GM19452 (cell line): ENCODE data around the gene THOP1.

ENCODE experiments used
- ATAC-seq: cut with Tn5 transposase; IDR thresholded peaks from one replicate; pipeline ENCODE4 v1.9.1; 2021; ENCODE audit not compliant: unreplicated experiment

Gene THOP1

GRCh38 chr19:2802826-2803225 is 17.5 kb downstream of the THOP1 start:
- no peak for ATAC-seq

DNA sequence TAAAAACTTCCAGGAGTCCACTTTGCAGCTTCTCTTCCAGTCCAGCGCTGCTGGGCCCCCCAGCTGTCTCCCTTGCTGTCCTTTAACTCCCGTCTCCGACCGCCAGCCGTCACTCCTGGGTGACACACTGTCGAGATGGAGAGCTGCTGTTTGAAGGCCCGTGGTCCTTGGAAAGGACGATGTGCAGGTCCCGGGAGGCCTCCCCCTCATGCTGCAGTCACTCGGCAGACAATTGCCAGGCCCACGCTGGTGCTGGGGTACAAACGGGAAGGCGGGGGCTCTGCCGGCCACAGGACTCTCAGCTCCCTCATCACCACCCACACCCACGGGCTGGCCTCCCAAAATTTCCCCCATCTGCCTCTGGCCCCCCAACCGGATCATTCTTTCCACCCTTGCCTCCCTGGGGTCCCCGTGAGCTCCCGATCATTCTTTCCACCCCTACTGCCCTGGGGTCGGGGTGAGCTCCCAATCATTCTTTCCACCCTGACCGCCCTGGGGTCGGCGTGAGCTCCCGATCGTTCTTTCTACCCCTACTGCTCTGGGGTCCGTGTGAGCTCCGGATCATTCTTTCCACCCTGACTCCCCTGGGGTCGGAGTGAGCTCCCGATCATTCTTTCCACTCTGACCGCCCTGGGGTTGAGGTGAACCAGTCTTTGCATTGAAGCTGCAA is 18.3 kb downstream of the THOP1 start:
- ATAC-seq, result no peak

- ATAC-seq, result no peak
Measured at GRCh38 chr19:2804156-2805004, 19.1 kb downstream of the THOP1 start.

DNA sequence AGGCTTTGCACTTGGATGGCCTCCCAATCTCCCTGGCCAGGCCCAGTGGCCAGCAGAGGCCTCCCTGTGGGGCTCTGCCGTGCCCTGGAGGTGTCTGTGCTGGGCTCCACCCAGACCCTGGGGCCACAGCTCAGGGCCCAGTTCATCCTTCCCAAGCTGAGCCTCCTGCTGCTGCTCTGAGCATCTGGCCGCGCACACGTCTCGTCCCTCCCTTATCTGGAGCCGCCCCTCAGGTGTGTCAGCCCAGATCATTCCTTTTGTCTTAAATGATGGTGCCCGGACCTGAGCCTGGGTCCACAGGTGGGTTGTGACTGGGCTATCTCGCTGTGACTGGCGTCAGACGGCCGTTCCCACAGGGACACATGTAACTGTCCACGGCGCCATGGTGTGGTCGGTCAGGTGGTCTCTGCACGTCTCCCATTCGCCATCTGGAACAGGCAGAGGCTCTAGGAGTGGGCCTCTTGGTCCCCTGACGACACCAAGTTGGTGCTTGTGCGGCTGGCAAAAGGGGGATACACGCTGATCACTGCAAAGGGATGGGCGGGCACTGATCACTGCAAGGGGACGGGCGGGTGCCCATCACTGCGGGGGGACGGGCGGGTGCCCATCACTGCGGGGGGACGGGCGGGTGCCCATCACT is 20.1 kb downstream of the THOP1 start:
- no peak for ATAC-seq

DNA sequence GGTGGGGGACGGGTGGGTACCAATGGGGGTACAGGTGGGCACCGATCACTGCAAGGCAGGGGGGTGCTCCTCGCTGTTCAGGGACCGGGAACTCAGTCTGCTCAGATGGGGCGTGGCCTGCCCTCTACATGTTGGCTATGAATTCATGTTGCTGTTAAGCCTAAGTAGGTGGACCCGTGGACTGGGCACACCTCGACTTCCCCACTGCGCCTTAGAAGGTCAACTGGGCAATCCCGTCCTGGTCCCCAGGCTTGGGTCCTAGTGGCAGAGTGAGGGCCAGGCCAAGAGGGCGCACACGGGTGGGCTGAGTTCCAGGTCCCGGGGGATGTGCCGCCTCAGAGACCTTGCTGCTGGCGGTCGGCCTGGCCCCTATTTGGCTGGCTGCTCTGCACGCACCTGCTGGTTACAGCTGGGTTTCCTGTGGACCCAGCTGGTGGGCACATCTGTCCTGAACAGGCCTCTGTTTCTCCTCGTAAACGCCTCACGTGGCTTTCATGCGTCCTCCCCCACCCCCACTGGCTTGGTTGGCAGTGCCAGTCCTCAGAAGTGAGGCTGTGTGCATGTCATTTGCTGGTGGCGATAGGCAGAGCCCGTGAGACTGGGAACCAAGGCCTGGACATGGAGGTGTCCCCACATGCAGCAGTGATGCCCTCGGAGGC is 20.8 kb downstream of the THOP1 start:
- no peak for ATAC-seq

GRCh38 chr19:2806736-2807378 is 21.6 kb downstream of the THOP1 start:
- ATAC-seq, result no peak

DNA sequence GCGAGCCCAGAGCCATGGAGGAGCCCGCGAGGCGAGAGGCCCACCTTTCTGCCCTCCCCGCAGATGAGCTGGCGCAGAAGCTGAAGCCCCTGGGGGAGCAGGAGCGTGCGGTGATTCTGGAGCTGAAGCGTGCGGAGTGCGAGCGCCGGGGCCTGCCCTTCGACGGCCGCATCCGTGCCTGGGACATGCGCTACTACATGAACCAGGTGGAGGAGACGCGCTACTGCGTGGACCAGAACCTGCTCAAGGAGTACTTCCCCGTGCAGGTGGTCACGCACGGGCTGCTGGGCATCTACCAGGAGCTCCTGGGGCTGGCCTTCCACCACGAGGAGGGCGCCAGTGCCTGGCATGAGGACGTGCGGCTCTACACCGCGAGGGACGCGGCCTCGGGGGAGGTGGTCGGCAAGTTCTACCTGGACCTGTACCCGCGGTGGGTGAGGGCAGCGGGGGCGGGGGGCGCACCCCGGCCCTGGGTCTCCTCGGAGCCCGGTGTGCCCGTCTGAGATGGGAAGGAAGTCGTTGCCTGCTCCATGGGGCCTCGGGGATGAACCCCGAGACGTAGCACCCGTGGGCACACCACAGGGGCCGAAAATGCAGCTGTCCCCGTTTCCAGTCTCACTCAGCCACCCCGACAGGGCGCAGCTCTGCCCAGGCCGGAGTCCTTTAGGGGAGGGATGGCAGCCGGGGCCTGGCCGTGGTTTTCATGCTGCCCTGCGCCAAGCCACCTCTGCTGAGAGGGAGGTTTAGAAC is 22.3 kb downstream of the THOP1 start:
- no peak for ATAC-seq

DNA sequence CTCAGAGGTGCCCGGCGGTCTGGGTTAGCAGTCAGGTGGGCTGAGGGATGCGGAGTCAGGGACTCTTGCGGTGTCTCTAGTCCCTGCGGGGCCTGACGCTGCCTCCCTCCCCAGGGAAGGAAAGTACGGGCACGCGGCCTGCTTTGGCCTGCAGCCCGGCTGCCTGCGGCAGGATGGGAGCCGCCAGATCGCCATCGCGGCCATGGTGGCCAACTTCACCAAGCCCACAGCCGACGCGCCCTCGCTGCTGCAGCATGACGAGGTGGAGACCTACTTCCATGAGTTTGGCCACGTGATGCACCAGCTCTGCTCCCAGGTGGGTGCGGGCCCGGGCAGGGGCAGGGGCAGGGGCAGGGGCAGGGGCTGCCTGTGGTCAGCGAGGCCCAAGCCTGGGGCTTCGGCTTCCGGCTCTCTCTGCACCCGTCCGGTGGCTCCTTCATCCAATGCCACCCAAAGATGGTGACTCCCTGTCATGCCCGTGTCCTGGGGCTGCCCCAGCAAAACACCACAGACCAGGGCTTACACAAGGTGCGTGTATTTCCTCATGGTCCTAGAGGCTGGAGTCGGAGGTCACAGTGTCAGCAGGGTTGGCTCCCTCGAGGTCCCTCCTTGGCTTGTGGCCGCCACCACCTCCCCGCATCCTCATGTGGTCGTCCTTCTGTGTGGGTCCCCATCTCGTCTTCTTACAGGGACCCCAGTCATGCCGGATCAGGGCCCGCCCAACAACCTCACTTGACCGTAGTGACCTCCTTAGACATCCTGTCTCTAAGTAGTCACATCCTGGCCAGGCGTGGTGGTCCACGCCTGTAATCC is 23.0 kb downstream of the THOP1 start:
- no peak for ATAC-seq

DNA sequence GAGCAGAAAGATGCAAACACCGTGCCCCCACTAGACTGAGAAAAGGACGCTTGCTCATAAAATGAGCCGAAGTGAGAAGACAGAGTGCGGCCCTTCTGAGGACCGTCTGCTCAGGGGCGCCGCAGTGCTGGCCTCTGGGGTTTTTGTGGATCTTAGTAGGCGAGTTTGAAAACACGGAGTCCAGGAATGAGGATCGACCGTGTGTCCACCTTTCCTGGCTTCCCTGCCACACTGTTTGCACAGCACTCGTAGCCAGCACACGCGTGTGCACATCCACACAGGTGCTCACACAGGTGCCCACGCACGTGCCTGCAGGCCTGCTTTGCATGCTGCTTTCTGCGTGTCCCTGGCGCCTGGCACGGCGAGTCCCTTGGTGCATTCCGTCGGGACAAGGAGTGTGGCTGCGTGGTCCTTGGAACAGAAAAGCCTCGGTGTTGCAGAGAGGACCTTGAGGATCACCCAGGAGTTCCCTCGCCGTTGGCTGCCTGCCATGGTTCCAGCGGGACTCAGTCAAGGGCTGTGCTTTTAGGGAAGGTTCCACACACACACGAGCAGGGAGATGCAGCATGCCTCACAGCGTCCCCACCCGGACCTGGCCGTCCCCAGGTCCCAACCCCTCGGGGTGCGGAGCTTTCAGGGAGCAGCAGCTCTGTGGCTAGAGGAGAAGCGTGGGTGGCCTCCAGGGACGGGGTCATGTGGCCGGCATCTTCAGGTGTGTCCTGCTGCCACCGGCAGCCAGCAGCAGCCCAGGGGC is 24.3 kb downstream of the THOP1 start:
- ATAC-seq, result no peak

GRCh38 chr19:2810141-2811091 is 25.1 kb downstream of the THOP1 start:
- ATAC-seq, result no peak

DNA sequence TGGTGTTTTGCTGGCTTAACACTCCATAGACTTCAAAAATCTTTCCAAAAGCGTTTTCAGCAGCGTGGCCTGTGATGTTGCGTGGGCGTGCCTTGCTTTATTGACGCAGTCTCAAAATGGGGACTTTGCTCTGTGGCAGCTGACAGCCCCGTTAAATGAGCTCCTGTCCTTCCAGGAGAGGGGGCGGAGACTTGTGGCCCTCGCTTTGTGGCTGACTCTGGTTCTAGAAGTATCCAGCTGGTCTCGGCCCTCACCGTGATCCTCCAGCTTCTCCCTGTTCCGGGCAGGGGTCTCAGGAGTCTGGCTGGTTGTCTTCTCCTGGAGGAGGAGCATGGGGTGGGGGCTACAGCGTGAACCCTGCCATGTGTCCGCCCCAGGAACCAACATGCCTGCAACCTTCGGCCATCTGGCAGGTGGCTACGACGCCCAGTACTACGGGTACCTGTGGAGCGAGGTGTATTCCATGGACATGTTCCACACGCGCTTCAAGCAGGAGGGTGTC is 26.0 kb downstream of the THOP1 start:
- no peak for ATAC-seq

GRCh38 chr19:2811735-2812413 is 26.6 kb downstream of the THOP1 start:
- no peak for ATAC-seq

DNA sequence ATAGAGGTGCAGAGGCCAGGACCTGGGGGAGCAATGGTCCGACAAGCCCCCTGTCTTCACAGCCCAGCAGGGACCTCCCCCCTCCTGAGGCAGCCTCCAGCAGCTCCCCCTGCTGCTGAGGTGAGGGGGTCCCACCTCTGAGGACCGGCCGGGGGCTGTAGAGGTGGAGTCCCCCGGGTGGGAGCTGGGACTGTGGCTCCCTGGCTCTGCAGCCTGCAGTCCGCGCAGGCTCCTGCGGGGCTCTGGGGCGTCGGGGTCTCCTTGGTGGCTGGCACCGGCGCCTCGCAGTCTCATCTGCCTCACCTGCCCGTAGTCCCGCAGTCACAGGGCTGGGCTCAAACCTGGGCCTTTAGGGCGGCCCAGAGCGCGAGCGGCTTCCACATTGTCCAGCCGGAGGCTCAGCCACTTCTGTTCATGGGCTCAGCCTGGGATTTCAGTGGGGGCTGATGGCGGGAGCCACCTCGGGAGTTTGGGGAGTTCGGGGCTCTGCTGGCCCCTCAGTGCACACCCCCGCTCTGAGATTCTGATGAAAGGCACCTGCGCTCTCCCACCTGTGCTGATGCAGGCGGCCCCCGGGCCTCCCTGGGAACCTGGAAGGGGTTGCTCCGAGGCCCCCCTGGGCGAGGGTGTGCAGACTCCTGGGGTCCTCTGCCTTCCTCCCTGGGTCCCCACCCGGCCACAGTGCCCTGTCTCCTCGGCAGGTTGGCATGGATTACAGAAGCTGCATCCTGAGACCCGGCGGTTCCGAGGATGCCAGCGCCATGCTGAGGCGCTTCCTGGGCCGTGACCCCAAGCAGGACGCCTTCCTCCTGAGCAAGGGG is 27.3 kb downstream of the THOP1 start:
- ATAC-seq, result no peak

DNA sequence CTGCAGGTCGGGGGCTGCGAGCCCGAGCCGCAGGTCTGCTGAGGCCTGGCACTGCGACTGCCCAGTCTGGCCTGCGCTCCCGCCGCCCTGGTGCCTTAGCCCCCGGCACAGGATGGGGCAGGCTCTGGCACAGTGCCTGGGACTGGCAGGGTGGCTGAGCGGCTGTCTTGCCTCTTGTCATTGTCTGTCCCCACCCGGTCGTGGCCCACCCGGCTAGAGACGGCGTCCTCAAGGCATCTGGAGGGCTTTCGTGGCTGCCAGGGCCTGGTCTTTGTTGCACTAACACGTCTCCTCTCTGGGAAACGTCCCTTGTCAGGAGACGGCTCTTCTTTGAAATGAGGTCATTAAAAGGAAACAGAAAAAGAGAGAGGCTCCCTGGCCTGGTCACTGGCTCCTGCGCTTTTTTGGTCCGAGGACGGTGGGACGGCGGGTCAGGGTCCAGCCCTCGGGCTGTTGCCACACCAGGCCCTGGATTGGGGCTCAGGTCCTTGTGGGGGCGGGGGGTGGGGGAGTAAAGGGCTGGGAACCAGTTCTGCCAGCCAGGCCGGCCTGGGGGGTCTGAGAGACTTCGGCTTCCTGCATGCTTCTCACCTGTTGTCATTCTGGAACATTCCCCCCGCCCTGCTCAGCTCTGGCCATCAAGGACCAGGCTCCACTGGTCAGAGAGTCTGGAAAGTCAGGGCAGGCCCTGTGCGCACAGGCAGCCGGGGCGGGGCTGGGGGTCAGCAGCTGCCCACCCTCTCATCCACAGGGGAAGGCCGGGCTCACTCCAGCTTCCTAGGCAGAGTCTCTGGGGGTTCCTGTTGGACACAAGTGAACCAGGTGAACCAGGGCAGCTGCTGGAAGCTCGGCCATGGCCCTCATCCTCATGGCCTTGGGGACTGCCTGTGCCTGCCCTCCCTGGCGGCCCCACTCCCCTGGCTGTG is 28.2 kb downstream of the THOP1 start:
- ATAC-seq, result no peak

DNA sequence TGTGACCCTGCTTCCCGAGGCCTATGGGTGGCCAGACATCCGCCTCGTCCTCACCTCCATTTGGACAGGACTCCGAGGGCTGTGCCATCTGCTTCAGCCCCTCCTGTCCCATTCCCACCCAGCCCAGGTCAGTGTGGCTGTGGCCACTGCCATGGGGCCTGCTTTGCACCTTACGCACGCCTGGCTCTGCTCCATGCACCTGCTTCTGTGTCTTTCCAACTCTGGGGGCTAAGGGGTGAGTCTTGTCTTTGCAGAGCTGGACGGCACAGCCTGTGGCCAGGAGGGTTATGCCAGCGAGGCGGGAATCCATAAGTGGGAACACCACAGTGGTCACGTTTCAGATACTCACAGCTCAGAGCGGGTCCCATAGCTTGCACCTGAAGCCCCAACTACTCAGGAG is 29.1 kb downstream of the THOP1 start:
- no peak for ATAC-seq
